ENCODE measurements around the gene NUDT16L1. TPM values are rescaled to one million over a fixed set of nuclear protein-coding genes. Genes with fewer than 3 reads are reported as not detected.

NUDT16L1 gene
- total and polyA plus RNA-seq, 2 of the 8 experiments (the other 6 are each of a cell fraction or from before 2014, with no cell fraction given), result 34.8 to 77.3 TPM

DNA sequence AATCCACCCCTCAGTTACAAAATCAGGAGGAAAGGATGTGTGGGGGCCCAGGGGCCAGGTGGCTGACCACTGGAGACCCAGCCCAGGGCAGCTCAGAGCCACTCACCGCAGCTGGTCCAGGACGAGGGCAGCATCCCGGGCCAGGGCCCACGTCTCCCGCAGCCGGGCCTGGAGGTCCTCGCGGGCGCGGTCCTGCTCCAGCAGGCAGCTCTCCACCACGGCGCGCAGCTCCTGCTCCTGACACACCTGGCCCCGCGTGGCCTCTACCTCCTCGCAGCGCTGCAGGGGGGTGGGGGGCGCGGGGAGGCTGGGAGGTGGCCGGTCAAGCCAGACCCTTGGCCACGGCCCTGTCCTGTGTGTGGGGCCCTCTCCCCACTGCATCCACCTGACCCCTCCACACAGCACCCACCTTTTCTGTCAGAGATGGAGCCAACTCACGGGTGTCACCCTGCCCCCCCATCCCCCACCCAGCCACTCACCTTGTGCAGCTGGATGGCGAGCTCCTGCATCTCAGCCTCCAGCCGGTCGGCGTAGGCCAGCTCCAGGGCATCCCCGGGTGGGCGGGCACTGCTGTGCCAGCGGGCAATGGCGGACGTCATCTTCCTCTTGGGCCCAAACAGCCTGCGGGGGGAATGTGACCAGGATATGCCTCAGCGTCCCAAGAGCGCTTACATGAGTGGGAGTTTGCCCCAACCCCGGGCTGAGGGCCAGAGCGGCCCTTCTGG lies 5.1 kb downstream of the NUDT16L1 start (continued):
- TF ChIP-seq TCF12 (IDR thresholded peaks at IDR 0.05; ENCODE audit: low read depth, low read length), result no peak
- TF ChIP-seq KDM4A (IDR thresholded peaks at IDR 0.05; ENCODE audit: low read depth, low read length, severe bottlenecking), result no peak
- TF ChIP-seq TEAD4 (IDR thresholded peaks at IDR 0.05; ENCODE audit: low read depth, low read length), result no peak
- TF ChIP-seq SP4 (IDR thresholded peaks at IDR 0.05; ENCODE audit: low read length), result no peak

All from H1 (cell line).